Epithelial cell of prostate (primary cell): ENCODE measurements around the gene WIZ.

Experiments used
- DNase-seq: peaks from one replicate; pipeline ENCODE4 v3.0.0-alpha.2; 2011; ENCODE audit warnings: low read depth, low spot score
- H3K27ac ChIP-seq: fragments of 450-650 bp; 2 replicates; pipeline ENCODE4 v1.5.1; 2017; ENCODE audit warnings: mild to moderate bottlenecking

The WIZ gene

GRCh38 chr19:15432629-15433518, 16.9 kb downstream of the WIZ start:
- peak; percentile 44 for DNase-seq

GRCh38 chr19:15432018-15432494, 17.7 kb downstream of the WIZ start:
- peak overlapping the region; percentile 22 for H3K27ac ChIP-seq
- DNase-seq = no peak

More at GRCh38 chr19:15432629-15433518, 16.9 kb downstream of the WIZ start:
- H3K27ac ChIP-seq = no peak overlapping the region

- peak overlapping the region; percentile 22 for H3K27ac ChIP-seq
- DNase-seq = no peak
These were observed 18.2 kb downstream of the WIZ start for GRCh38 chr19:15431396-15432017.

- DNase-seq = no peak
- H3K27ac ChIP-seq = no peak overlapping the region
These were observed 19.1 kb downstream of the WIZ start for GRCh38 chr19:15430526-15431120.

- DNase-seq = no peak
- no peak overlapping the region for H3K27ac ChIP-seq
These were observed 19.8 kb downstream of the WIZ start for GRCh38 chr19:15429825-15430467.

- no peak overlapping the region for H3K27ac ChIP-seq
- no peak for DNase-seq
These were observed 20.6 kb downstream of the WIZ start for GRCh38 chr19:15428956-15429824.

GRCh38 chr19:15427991-15428471, 21.7 kb downstream of the WIZ start:
- H3K27ac ChIP-seq = no peak overlapping the region
- no peak for DNase-seq

- no peak for DNase-seq
These were observed 22.4 kb downstream of the WIZ start for GRCh38 chr19:15427350-15427700.

GRCh38 chr19:15426485-15427349, 23.0 kb downstream of the WIZ start:
- DNase-seq = no peak
- H3K27ac ChIP-seq = no peak overlapping the region

More at GRCh38 chr19:15427350-15427700, 22.4 kb downstream of the WIZ start:
- H3K27ac ChIP-seq = no peak overlapping the region

- DNase-seq = no peak
- no peak overlapping the region for H3K27ac ChIP-seq
These were observed 24.3 kb downstream of the WIZ start for GRCh38 chr19:15425321-15425950.

GRCh38 chr19:15424692-15425272, 25.0 kb downstream of the WIZ start:
- no peak for DNase-seq
- no peak overlapping the region for H3K27ac ChIP-seq

- no peak overlapping the region for H3K27ac ChIP-seq
- no peak for DNase-seq
These were observed 25.6 kb downstream of the WIZ start for GRCh38 chr19:15424121-15424520.

GRCh38 chr19:15423130-15423529, 26.6 kb downstream of the WIZ start:
- DNase-seq = no peak
- H3K27ac ChIP-seq = no peak overlapping the region

- H3K27ac ChIP-seq = no peak overlapping the region
- DNase-seq = no peak
These were observed 27.3 kb downstream of the WIZ start for GRCh38 chr19:15422296-15423075.

GRCh38 chr19:15421721-15422260, 28.0 kb downstream of the WIZ start:
- no peak overlapping the region for H3K27ac ChIP-seq
- no peak for DNase-seq

- H3K27ac ChIP-seq = no peak overlapping the region
- DNase-seq = no peak
These were observed 28.5 kb downstream of the WIZ start for GRCh38 chr19:15421136-15421695.
